ENCODE data around the gene FBLIM1.

Gene FBLIM1

GRCh38 chr1:15748690-15749398 lies 9.8 kb upstream of the FBLIM1 start:
- no peak for DNase-seq

GRCh38 chr1:15749399-15750291 lies 8.9 kb upstream of the FBLIM1 start:
- DNase-seq, result no peak

GRCh38 chr1:15750924-15751323 lies 7.7 kb upstream of the FBLIM1 start:
- no peak for DNase-seq

GRCh38 chr1:15751717-15752116 lies 6.9 kb upstream of the FBLIM1 start:
- DNase-seq, result no peak

- no peak for DNase-seq
These were observed 4.8 kb upstream of the FBLIM1 start for GRCh38 chr1:15753776-15754175.

- DNase-seq, result no peak
These were observed 3.5 kb upstream of the FBLIM1 start for GRCh38 chr1:15755021-15755645.

GRCh38 chr1:15755646-15756040 lies 3.0 kb upstream of the FBLIM1 start:
- DNase-seq, result no peak

- no peak for DNase-seq
These were observed 2.2 kb upstream of the FBLIM1 start for GRCh38 chr1:15756143-15757015.

GRCh38 chr1:15757016-15757543 lies 1.5 kb upstream of the FBLIM1 start:
- DNase-seq, result no peak

- DNase-seq, result no peak
These were observed 836 bp upstream of the FBLIM1 start for GRCh38 chr1:15757575-15758342.

GRCh38 chr1:15758953-15759661 lies 512 bp downstream of the FBLIM1 start:
- no peak for DNase-seq

GRCh38 chr1:15760520-15761211 lies 2.1 kb downstream of the FBLIM1 start:
- no peak for DNase-seq

GRCh38 chr1:15761366-15762128 lies 3.0 kb downstream of the FBLIM1 start:
- DNase-seq, result no peak

- DNase-seq, result no peak
These were observed 4.0 kb downstream of the FBLIM1 start for GRCh38 chr1:15762546-15762945.

- no peak for DNase-seq
These were observed 5.7 kb downstream of the FBLIM1 start for GRCh38 chr1:15764269-15764764.

GRCh38 chr1:15764890-15765289 lies 6.3 kb downstream of the FBLIM1 start:
- no peak for DNase-seq

- no peak for DNase-seq
These were observed 7.0 kb downstream of the FBLIM1 start for GRCh38 chr1:15765495-15766194.

GRCh38 chr1:15767941-15768340 lies 9.3 kb downstream of the FBLIM1 start:
- no peak for DNase-seq

- no peak for DNase-seq
These were observed 9.8 kb downstream of the FBLIM1 start for GRCh38 chr1:15768388-15768787.
